ENCODE measurements around the gene PTPRD.

PTPRD gene

GRCh38 chr9:9592104-9592503 lies 1020.7 kb downstream of the PTPRD start:
- DNase-seq (ENCODE audit: low spot score), result no peak
- no peak for TF ChIP-seq CTCF (IDR thresholded peaks at IDR 0.05; ENCODE audit: extremely low read depth, insufficient read depth, missing control alignments)
- in situ Hi-C loops (cut with MboI; ENCODE audit: low pct_unique_long_range_greater_than_20kb, low sequenced_read_pairs, unreplicated experiment), result no loop called here

GRCh38 chr9:9585920-9586319 lies 1026.9 kb downstream of the PTPRD start:
- TF ChIP-seq CTCF (IDR thresholded peaks at IDR 0.05; ENCODE audit: extremely low read depth, insufficient read depth, missing control alignments), result no peak
- in situ Hi-C loops (cut with MboI; ENCODE audit: low pct_unique_long_range_greater_than_20kb, low sequenced_read_pairs, unreplicated experiment), result no loop called here
- no peak for DNase-seq (ENCODE audit: low spot score)

GRCh38 chr9:9574080-9574479 lies 1038.7 kb downstream of the PTPRD start:
- in situ Hi-C loops (cut with MboI; ENCODE audit: low pct_unique_long_range_greater_than_20kb, low sequenced_read_pairs, unreplicated experiment), result no loop called here
- TF ChIP-seq CTCF (IDR thresholded peaks at IDR 0.05; ENCODE audit: extremely low read depth, insufficient read depth, missing control alignments), result no peak
- DNase-seq (ENCODE audit: low spot score), result no peak

- no peak for TF ChIP-seq CTCF (IDR thresholded peaks at IDR 0.05; ENCODE audit: extremely low read depth, insufficient read depth, missing control alignments)
- no peak for DNase-seq (ENCODE audit: low spot score)
- in situ Hi-C loops (cut with MboI; ENCODE audit: low pct_unique_long_range_greater_than_20kb, low sequenced_read_pairs, unreplicated experiment), result no loop called here
Observed at GRCh38 chr9:9565700-9566099, 1047.1 kb downstream of the PTPRD start.

- DNase-seq (ENCODE audit: low spot score), result no peak
- in situ Hi-C loops (cut with MboI; ENCODE audit: low pct_unique_long_range_greater_than_20kb, low sequenced_read_pairs, unreplicated experiment), result no loop called here
Observed at GRCh38 chr9:9563817-9564216, 1049.0 kb downstream of the PTPRD start.

GRCh38 chr9:9560382-9561035 lies 1052.3 kb downstream of the PTPRD start:
- in situ Hi-C loops (cut with MboI; ENCODE audit: low pct_unique_long_range_greater_than_20kb, low sequenced_read_pairs, unreplicated experiment), result no loop called here
- no peak for DNase-seq (ENCODE audit: low spot score)
- no peak for TF ChIP-seq CTCF (IDR thresholded peaks at IDR 0.05; ENCODE audit: extremely low read depth, insufficient read depth, missing control alignments)

More at GRCh38 chr9:9563817-9564216, 1049.0 kb downstream of the PTPRD start:
- TF ChIP-seq CTCF (IDR thresholded peaks at IDR 0.05; ENCODE audit: extremely low read depth, insufficient read depth, missing control alignments), result no peak

Measured in GM13977 (cell line).